ENCODE data around the gene MARCHF10. TPM values are rescaled to one million over a fixed set of nuclear protein-coding genes. Genes with fewer than 3 reads are reported as not detected.

The MARCHF10 gene
- total and polyA plus RNA-seq, 2 of the 13 experiments (the other 11 are each of a cell fraction or from before 2014, with no cell fraction given) = not detected

GRCh38 chr17:62737513-62737912, 70.6 kb downstream of the MARCHF10 start (continued):
- no peak for TF ChIP-seq IRF9 (CRISPR knock-in tag; IDR thresholded peaks at IDR 0.05; ENCODE audit: borderline replicate concordance)

- TF ChIP-seq ZNF792 (CRISPR knock-in tag; IDR thresholded peaks at IDR 0.05) = no peak
- no peak for TF ChIP-seq MLLT10 (CRISPR knock-in tag; IDR thresholded peaks at IDR 0.05)
- TF ChIP-seq, protein P1, sequence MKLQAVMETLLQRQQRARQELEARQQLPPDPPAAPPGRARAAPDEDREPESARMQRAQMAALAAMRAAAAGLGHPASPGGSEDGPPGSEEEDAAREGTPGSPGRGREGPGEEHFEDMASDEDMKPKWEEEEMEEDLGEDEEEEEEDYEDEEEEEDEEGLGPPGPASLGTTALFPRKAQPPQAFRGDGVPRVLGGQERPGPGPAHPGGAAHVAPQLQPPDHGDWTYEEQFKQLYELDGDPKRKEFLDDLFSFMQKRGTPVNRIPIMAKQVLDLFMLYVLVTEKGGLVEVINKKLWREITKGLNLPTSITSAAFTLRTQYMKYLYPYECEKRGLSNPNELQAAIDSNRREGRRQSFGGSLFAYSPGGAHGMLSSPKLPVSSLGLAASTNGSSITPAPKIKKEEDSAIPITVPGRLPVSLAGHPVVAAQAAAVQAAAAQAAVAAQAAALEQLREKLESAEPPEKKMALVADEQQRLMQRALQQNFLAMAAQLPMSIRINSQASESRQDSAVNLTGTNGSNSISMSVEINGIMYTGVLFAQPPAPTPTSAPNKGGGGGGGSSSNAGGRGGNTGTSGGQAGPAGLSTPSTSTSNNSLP (IDR thresholded peaks at IDR 0.05; ENCODE audit: low read depth, low read length) = peak; percentile 35; the same call in 1 of the 2 replicates
- TF ChIP-seq, protein P2, sequence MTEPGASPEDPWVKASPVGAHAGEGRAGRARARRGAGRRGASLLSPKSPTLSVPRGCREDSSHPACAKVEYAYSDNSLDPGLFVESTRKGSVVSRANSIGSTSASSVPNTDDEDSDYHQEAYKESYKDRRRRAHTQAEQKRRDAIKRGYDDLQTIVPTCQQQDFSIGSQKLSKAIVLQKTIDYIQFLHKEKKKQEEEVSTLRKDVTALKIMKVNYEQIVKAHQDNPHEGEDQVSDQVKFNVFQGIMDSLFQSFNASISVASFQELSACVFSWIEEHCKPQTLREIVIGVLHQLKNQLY (CRISPR knock-in tag; IDR thresholded peaks at IDR 0.05) = no peak
- no peak for TF ChIP-seq HOXA7 (CRISPR knock-in tag; IDR thresholded peaks at IDR 0.05)
- in situ Hi-C loops (cut with HindIII; ENCODE audit: extremely low pct_ligation_motif_present, low pct_unique_long_range_greater_than_20kb) = no loop called here
- Histone ChIP-seq H3K9ac (ENCODE audit: insufficient read depth, low read depth, low read length) (no peak overlapping the region), H3K4me2 (ENCODE audit: low read depth, low read length) (no peak overlapping the region), H2AFZ (ENCODE audit: low read length) (no peak overlapping the region), H3K27me3 (ENCODE audit: control insufficient read depth in 1 of 2, insufficient read depth in 2 of 2, low read length in 2 of 2) (peaks cover 4 to 36% of the 10 kb centered on the region in 2 experiments), H3K4me1 (ENCODE audit: insufficient read depth, low read length) (no peaks in the 10 kb centered on the region), H3K9me3 (ENCODE audit: low read length) (no peaks in the 10 kb centered on the region), H3K27ac (ENCODE audit: extremely low read length, insufficient read depth, low read length) (no peak overlapping the region), H3K36me3 (replicated peaks in 1 of 2; ENCODE audit: control insufficient read depth in 1 of 2, insufficient read depth in 2 of 2, low read length in 2 of 2) (no peaks in the 10 kb centered on the region), H3K79me2 (ENCODE audit: insufficient read depth, low read length) (no peaks in the 10 kb centered on the region), H3K4me3 (replicated peaks in 1 of 3; ENCODE audit: insufficient read depth in 1 of 3, low read depth in 2 of 3, low read length in 3 of 3) (no peak overlapping the region), H4K20me1 (ENCODE audit: insufficient read depth, low read length) (no peaks in the 10 kb centered on the region)
- ChIA-PET POLR2A (no interaction called here), CTCF (ENCODE audit: low intra/inter-chr PET ratio, low total read pairs) (no interaction called here)
- no peak for FAIRE-seq
- ATAC-seq = no peak
- intact Hi-C loops (cut with micrococcal nuclease; ENCODE audit: unreplicated experiment) = no loop called here
- WGBS (ENCODE audit: low lambda C conversion rate) = 38% methylated on average over 7 of the region's 7 CpGs
- no TSS peak for BruUV-seq (replicated peaks)
- DNase-seq (ENCODE audit: low spot score) = no peak
These were observed 73.0 kb downstream of the MARCHF10 start for GRCh38 chr17:62735044-62735651.
